NCI-H2227 treated with DMSO at 0.1 percent for 48 hours (cell line): ENCODE measurements around the gene SLC25A33.
A peak's percentile ranks its signal among the peaks of the same experiment; 100 is the strongest.
"Not testable (repeated sequence)": the region's sequence is repeated elsewhere in the genome, so short reads cannot be mapped to it uniquely, and the experiment has no call there.

ENCODE experiments used
- DNase-seq: peaks from one replicate; lab custom pipeline; 2025; lab: John Stamatoyannopoulos, UW

SLC25A33 gene

DNA sequence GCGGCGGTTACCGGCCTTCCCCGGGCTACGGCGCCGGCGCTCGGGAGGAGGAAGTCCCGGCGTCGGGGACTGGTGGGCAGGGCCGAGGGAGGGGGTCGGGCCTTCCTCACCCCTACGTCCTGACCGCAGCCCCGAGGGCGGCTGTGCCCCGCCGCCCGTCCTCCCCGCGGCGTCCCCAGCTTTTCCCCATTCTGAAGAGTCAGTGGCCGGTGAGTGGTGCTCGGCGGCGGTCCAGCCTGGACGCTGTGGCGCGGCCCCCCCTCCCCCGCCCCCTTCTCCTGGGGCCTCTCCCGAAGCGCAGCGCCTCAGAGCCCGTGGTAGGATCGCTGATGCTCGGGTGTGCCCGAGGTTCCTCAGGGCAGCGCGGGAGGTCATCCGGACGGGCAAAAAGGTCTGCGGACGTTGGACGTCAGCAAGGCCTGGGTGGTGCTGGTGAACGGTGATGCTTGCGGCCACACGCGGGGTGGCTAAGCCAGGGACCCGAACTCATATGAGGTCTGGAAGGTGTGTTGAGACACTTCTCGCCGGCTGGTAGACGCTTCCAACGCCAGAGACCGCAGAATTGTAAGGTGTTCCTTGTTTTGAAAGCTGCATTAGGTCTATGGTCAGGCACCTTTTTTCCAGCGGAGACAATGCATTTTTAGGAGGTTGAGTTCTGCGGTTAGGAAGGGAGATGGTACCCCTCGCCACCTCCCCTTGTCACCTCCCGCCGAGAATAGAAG, 725 bp downstream of the SLC25A33 start:
- peak; percentile 18 for DNase-seq

DNA sequence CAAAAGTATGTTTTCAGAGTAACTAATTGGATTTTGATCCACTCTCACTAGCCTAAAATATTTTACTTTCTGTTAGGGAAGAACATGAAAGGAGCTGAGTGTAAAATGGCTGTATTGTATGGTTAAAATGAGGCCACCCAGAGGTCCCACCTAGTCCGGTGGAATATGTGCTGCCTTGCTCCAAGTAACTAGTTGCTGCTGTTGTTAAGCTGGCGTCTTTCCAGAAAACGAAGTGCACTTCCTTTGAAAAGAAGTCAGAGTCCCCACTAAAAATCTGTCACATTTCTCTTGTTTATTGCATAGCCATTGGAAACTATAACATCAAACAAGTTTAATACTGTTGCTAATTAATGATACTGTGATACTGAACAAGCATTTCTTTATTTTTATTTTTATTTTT, 3.2 kb downstream of the SLC25A33 start:
- no peak for DNase-seq

- no peak for DNase-seq
Measured at GRCh38 chr1:9544926-9545325, 5.7 kb downstream of the SLC25A33 start.

DNA sequence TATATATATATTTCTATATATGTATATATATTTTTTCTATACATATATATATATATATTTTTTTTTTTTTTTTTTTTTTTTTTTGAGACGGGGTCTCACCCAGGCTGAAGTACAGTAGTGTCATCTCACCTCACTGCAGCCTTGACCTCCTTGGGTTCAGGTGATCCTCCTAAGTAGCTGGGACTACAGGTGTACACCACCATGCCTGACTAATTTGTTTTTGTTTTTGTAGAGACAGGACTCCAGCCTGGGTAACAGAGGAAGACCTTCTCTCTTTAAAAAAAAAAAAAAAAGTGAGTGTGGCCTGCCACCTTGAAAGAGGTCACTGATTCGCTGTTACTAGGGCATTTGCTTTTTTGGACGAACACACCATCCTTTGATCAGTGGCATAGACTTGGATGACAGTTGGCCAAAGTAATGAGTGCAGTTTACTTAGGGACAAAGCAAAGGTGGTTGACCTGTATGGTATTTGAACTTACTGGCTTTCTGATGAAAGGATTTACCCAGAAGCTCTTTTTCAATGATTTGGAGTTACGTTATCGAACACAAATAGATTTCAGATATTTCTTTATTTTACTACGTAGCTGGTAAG, 10.8 kb downstream of the SLC25A33 start:
- no peak for DNase-seq

- no peak for DNase-seq
Measured at GRCh38 chr1:9551984-9552383, 12.7 kb downstream of the SLC25A33 start.

GRCh38 chr1:9553736-9554144, 14.5 kb downstream of the SLC25A33 start:
- no peak for DNase-seq

DNA sequence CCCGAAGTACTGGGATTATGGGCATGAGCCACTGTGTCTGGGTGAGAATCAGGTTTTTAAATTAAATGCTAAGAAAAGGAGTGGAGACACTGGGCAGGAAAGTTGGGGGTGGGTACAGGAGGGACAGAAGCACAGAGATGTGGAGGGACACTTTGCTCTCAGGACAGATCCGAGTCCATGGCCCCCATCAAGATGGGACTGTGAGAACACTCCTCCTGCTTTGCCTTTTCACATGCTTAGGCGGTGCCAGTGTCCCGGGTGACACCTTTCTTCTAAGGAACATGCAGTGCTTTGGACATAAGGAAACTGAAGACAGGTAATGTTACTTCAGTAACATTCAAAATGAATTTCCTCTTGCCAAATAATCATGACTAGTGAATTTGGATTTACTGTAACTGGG, 16.7 kb downstream of the SLC25A33 start:
- DNase-seq: no peak

GRCh38 chr1:9557624-9558023, 18.4 kb downstream of the SLC25A33 start:
- no peak for DNase-seq

DNA sequence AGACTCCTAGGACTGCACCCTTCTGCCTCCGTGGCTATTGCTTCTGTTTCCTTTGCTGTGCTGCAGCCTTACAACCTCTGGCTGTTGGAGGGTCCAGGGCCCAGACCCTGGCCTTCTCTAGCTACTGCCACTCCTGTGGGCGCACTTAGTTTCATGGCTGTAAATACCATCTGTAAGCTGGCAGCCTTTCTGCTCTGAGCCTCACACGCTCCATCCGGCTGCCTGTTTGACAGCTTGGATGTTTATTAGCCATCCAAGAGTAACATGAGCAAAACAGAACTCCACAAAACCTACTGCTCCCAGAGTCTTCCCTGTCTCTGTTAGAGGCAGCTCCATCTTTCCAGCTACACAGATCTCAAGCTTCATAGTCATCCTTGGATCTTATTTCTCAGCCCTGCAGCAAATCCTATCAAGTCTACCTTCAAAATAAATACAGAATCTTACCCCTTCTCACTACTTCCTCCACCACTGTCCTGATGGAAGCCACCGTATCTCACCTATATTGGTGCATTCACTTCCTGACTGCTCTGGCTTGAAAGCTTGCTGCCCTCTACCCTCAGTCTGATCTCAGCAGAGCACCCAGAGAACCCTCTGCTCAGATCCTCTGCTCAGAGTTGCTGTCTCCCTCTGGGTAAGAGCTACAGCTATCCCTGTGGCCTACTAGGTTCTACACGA, 19.1 kb downstream of the SLC25A33 start:
- DNase-seq: no peak

DNA sequence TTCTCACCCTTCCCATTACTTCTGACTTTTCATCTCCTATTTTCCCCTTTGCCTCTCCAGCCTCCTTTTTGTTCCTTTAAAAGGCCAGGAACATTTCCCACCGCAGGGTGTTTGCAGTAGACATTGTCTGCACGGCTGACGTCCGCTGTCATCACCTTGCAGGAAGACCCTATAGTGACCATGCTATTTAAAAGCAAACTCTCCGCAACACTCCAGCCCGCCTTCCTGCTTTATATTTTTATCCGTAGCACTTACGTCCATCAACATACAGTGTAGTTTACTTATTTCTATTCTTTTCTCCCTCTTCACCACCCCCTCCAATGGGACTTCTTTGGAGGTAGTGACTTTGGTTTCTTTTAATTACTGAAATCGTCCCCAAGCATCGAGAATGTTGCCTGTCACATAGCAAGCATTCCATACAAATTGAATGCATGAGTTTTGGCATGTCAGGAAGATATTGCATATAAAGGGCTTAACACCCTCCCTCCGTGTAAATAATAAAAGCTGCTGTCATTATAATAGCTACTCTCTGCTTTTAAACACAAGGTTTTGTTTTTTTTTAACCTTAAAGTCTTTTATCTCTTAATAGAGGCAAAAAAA, 19.8 kb downstream of the SLC25A33 start:
- peak; percentile 28 for DNase-seq

GRCh38 chr1:9559673-9560072, 20.4 kb downstream of the SLC25A33 start:
- no peak for DNase-seq

DNA sequence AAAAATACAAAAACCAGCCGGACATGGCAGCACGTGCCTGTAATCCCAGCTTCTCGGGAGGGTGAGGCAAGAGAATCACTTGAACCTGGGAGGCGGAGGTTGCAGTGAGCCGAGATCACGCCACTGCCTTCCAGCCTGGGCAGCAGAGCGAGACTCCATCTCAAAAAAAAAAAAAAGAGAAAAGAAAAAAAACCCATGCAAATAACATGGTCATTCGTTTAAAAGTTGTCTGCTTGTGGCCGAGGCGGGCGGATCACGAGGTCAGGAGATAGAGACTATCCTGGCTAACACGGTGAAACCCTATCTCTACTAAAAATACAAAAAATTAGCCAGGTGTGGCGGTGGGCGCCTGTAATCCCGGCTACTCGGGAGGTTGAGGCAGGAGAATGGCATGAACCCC, 20.8 kb downstream of the SLC25A33 start:
- DNase-seq: not testable (repeated sequence)

DNA sequence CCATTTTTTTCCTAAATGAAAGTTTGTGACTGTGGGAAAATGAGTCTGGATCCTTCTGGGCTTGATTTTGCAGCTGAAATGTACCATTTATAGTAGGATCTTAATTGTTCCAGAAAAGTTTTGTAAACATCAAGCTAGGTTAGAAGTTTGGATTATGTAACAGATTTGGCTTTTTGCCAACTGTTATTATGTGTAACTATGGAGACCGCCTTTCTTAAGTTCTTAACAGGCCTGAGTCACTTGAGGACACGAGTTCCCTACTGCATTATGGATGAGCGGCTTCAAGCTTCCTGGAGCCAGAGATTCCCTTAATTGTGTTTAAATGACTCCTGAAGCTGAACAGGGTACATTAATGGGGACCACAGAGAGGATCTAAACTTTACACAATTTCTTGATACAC, 22.2 kb downstream of the SLC25A33 start:
- DNase-seq: peak; percentile 93

DNA sequence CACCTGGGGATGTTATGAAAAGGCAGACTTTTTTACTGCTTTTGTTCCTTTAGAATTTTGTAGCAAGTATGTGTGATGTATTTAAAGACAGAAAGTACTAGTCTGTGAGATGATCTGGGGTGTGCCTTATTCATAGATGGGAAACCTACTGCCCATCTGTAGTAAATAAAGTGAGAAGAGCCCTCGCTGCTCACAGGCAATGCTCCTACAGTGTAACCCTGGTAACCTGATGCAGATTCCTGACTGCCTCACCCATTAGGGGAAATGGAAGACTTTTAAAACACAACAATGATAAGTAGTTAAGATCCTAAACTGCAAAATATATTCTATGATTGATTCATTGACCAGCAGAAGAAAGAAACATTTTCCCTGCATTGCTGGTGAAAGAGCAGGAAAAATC, 30.0 kb downstream of the SLC25A33 start:
- no peak for DNase-seq

DNA sequence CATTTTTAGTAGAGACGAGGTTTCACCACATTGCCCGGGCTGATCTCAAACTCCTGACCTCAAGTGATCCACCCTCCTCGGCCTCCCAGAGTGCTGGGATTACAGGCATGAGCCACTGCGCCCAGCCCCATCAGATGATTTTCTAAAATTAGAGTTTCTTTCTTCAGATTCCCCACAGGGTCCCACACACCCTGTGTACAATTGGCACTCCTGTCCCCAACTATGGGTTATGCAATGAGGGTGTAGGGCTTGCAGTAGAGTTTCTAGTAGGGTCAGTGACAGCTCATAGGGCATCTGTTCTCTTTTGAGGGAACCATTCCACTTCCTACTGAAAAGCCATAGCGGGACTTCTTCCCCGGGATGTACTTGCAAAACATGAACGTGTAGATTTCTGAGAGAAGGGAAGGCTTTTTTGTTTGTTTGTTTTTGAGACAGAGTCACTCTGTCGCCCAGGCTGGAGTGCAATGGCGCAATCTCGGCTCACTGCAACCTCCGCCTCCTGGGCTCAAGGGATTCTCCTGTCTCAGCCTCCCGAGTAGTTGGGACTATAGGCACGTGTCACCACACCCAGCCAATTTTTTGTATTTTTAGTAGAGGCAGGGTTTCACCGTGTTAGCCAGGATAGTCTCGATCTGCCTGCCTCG, 31.7 kb downstream of the SLC25A33 start:
- DNase-seq: not testable (repeated sequence)

DNA sequence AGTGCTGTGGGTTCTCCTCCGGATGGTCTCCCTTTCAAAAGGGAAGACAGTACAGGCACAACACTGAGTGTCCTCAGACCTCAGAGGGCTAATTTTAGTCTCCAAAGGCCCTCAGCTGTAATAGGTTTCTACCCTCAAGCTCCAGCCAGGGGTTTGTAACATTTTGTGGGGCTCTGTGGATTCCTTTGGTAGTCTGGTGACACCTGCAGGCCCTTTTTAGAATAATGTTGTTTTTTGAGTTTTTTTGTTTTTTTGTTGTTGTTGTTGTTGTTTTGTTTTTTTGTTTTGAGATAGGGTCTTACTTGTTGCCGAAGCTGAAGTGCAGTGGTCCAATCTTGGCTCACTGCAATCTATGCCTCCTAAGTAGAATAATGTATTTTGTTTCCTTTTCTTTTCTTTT, 34.5 kb downstream of the SLC25A33 start:
- peak; percentile 20 for DNase-seq

DNA sequence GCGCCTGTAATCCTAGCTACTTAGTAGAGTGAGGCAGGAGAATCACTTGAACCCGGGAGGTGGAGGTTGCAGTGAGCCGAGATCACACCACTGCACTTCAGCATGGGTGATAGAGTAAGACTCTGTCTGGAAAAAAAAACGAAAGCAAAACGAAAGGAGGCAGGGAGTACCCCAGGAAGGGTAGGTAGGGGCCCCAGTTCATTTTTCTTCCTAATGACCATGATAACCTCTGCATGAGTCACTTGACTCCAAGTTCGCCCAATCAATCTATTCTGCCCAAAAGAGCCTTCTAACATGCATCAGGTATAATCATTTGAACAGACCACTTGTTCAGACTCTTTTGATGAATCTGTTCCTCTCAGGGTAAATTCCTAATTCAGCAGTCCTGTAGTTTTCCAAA, 36.2 kb downstream of the SLC25A33 start:
- DNase-seq: no peak

GRCh38 chr1:9576903-9577302, 37.6 kb downstream of the SLC25A33 start:
- no peak for DNase-seq

- no peak for DNase-seq
Measured at GRCh38 chr1:9577423-9577822, 38.2 kb downstream of the SLC25A33 start.

DNA sequence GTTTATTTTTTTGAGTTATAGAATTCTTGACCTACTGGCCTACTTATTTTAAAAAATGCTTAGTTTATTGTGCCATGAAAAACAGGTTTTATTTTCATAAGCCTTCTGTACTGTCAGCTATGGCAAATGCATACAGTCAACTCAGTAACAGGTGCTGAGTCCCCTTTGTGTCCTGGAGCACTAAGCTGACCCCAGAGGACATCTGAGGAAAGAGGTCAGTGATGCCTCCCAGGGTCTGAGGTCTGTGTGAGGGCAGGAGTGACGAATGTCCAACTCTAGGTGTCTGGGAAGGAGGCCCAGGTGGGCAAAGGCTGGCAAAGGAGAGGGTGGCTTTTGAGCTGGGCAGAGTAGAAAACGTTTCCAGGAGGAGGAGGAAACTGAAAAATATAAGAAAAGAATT, 41.7 kb downstream of the SLC25A33 start:
- DNase-seq: no peak

GRCh38 chr1:9586147-9586766, 47.0 kb downstream of the SLC25A33 start:
- DNase-seq: no peak

DNA sequence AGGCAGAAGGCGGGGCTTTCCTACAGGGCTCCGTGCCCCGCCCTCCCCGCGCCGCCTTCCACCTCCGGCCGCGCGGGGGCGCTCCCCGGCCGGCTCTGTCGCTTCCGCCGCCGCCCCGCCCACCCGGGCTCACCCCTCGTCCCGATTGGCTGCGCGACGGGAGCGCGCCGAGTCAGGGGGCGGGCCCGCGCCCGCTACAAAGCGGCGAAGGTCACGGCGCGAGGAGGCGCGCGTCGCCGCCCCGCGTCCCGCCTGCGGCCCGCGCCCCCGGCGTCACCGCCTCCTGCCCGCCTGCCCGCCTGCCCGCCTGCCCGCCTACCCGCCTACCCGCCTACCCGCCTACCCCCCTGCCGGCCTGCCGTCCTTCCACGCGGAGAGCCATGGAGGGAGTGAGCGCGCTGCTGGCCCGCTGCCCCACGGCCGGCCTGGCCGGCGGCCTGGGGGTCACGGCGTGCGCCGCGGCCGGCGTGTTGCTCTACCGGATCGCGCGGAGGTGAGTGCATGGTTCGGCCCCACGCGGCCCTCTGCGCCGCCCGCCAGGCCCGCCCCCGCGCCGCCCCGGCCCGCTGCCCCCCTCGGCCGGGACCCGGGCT, 49.4 kb downstream of the SLC25A33 start, which contains the start of gene TMEM201:
Gene TMEM201, plus strand, starts transcription at position 361 of the 593 bp plus-strand sequence. Its CDS starts 20 bp downstream, at position 381.
- peak; percentile 86 for DNase-seq
